Astrocyte of the cerebellum (primary cell): ENCODE data around the gene DPP10.

Experiments
- DNase-seq: peaks from one replicate; pipeline ENCODE4 v3.0.0-alpha.2; 2011; ENCODE audit warnings: low read depth
- H3K4me3 ChIP-seq: 2 replicates; pipeline ENCODE4 v1.5.1; 2011; ENCODE audit warnings: mild to moderate bottlenecking, low read depth, low read length, moderate library complexity
- CTCF ChIP-seq: IDR thresholded peaks from 2 replicates; pipeline ENCODE4 v1.5.1; 2012; ENCODE audit warnings: low read length, low read depth, moderate library complexity, mild to moderate bottlenecking; ENCODE audit errors: missing control alignments
- in situ Hi-C: cut with HindIII; loops from 2 replicates; pipeline ENCODE4 v1.10.0; 2017; ENCODE audit warnings: low sequenced_read_pairs

DPP10 gene

DNA sequence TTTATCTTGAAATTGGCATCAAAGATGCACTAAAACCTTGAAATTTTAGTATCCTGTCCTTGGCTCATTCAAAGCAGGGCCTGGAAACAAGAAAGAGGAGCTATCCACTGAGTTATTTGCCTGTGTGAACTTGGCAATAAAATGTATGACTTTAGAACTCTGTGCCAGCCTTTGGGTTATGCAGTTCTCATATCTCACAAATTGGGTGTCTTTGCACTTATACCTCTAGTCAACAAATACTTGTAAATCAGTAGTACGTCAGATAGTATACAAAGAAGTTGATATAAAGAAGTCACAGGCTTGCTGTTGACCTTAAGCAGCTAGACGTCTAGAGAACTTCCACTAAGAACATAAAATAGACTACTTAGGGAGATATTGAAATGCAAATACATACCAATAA is 1331.9 kb downstream of the DPP10 start:
- in situ Hi-C loops, result no loop called here
- TF ChIP-seq CTCF, result no peak
- DNase-seq, result no peak
- H3K4me3 ChIP-seq, result no peak overlapping the region

- in situ Hi-C loops, result no loop called here
- H3K4me3 ChIP-seq, result no peak overlapping the region
- no peak for DNase-seq
- TF ChIP-seq CTCF, result no peak
These were observed 1336.7 kb downstream of the DPP10 start for GRCh38 chr2:115779085-115779632.

- no peak for DNase-seq
- H3K4me3 ChIP-seq, result no peak overlapping the region
- in situ Hi-C loops, result no loop called here
- no peak for TF ChIP-seq CTCF
These were observed 1339.8 kb downstream of the DPP10 start for GRCh38 chr2:115782286-115782685.

GRCh38 chr2:115796078-115796477 is 1353.6 kb downstream of the DPP10 start:
- TF ChIP-seq CTCF, result no peak
- in situ Hi-C loops, result no loop called here
- H3K4me3 ChIP-seq, result no peak overlapping the region
- DNase-seq, result no peak

- H3K4me3 ChIP-seq, result no peak overlapping the region
- in situ Hi-C loops, result no loop called here
- no peak for DNase-seq
- TF ChIP-seq CTCF, result no peak
These were observed 1364.8 kb downstream of the DPP10 start for GRCh38 chr2:115807276-115807675.

DNA sequence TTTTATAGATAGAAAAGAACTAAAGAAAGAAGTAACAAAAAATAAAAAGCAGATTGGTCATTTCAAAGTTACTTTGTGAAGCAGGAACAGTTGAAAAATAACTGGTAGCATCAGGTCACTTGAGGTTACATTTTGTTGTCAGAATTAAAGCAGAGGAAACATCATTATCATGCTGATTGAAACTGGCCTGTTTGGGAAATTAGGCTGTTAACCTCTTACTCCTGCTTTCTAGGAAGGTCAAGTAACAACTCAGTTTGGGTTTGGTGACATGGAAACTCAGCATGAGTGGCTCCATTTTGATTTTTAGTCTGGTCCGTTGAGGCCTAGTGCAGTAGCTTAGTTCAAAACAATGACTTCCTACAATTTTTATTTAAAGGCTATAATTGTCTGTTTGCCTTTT is 1383.5 kb downstream of the DPP10 start:
- in situ Hi-C loops, result no loop called here
- no peak for TF ChIP-seq CTCF
- no peak overlapping the region for H3K4me3 ChIP-seq

DNA sequence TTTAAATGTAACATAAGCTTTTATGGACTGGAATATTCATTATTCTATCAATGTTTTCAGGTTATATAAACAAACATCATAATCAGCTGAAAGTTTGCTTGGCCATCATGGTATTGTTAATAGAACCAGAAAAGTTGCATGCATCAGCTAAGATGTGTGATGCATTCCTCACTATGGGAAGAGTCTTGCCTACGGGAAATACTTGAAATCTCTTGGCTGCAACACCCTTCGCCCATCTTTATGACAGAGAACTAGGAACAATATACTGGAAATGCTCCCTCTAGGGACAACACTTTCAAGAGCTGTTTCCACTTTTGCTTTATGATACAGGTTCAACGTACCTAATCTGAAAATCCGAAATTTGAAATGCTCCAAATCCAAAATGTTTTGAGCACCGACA is 1390.8 kb downstream of the DPP10 start:
- TF ChIP-seq CTCF, result no peak
- in situ Hi-C loops, result no loop called here
- H3K4me3 ChIP-seq, result no peak overlapping the region
- no peak for DNase-seq

More for the DNA sequence above, 1383.5 kb downstream of the DPP10 start:
- no peak for DNase-seq
